Spinal cord (tissue), 10 donors: ENCODE results near the gene COPB2. TPM values are rescaled to one million over a fixed set of nuclear protein-coding genes. Genes with fewer than 3 reads are reported as not detected.
"Not testable (repeated sequence)": the region's sequence is repeated elsewhere in the genome, so short reads cannot be mapped to it uniquely, and the experiment has no call there.

Experiments
- DNase-seq, 6 donors: peaks; one replicate each; pipeline versions ENCODE4 v3.0.0 to v3.0.0-alpha.2; 2013 to 2015; ENCODE audit warnings: low spot score in 6 of 6, low read depth in 4 of 6
- H3K27ac ChIP-seq: one replicate; pipeline ENCODE4 v1.5.1; 2013; ENCODE audit warnings: low read depth, low read length, control low read depth
- H3K27me3 ChIP-seq: one replicate; pipeline ENCODE4 v1.6.1; 2013; ENCODE audit warnings: low read length; ENCODE audit not compliant: control insufficient read depth, insufficient read depth
- H3K36me3 ChIP-seq: one replicate; pipeline ENCODE4 v1.6.1; 2013; ENCODE audit warnings: low read length; ENCODE audit not compliant: control insufficient read depth, insufficient read depth
- H3K4me1 ChIP-seq: one replicate; pipeline ENCODE4 v1.6.1; 2013; ENCODE audit warnings: low read length; ENCODE audit not compliant: control insufficient read depth, insufficient read depth
- H3K4me3 ChIP-seq: one replicate; pipeline ENCODE4 v1.5.1; 2013; ENCODE audit warnings: low read depth, low read length, control low read depth
- H3K9me3 ChIP-seq: one replicate; pipeline ENCODE4 v1.6.1; 2013; ENCODE audit warnings: low read length; ENCODE audit not compliant: control insufficient read depth, insufficient read depth
- WGBS: methylation state at CpG from one replicate; pipeline ENCODE4 v1.1.5; 2013; ENCODE audit warnings: missing lambda C conversion rate; ENCODE audit not compliant: insufficient coverage; 5-methylcytosine and 5-hydroxymethylcytosine counted together
- polyA plus RNA-seq, 2 donors: library from polyadenylated mRNA; unstranded; fragments of 120-200 nt; gene quantifications; one replicate each; pipeline ENCODE4 v1.2.1, GENCODE V29; 2013; ENCODE audit not compliant: insufficient read length in 2 of 2
- total RNA-seq, 2 donors: library from RNA; depleted of rRNA in 1 of 2; stranded (reverse); fragments of 120-200 nt in 1 of 2; fragments of >200 nt in 1 of 2; gene quantifications; one replicate each; pipeline versions ENCODE4 v1.2.3 to v1.2.4, GENCODE V29; 2013 to 2014
- donor health status: healthy.

The COPB2 gene
- total and polyA plus RNA-seq, 4 donors, result 96.9 to 146 (median 131) TPM

DNA sequence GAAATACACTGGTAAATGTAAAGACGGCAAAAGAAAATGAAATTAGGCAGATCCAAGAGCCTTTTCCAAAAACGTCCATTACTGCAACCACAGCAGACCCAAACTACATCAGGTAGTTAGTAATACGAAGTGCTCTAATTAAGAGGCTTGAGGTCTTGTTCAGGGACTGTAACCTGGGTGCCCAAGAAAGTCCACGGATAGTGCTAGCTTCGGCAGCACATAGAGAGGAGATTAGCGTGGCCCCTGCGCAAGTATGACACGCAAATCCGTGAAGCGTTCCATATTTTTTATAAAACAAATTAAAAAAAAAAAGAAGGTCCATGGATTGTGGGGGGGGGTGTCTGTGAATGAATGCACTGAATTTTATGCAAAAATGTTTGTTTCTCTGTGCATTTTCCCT is 1.4 kb downstream of the COPB2 start:
- H3K27me3 ChIP-seq, result no peaks in the 10 kb centered on the region
- H3K27ac ChIP-seq, result no peak overlapping the region
- 94% methylated on average over 3 of the region's 10 CpGs for WGBS
- no peak overlapping the region for H3K4me3 ChIP-seq
- H3K4me1 ChIP-seq, result peaks cover 13% of the 10 kb centered on the region
- no peaks in the 10 kb centered on the region for H3K9me3 ChIP-seq
- peaks cover 3% of the 10 kb centered on the region for H3K36me3 ChIP-seq
- no peak for DNase-seq

DNA sequence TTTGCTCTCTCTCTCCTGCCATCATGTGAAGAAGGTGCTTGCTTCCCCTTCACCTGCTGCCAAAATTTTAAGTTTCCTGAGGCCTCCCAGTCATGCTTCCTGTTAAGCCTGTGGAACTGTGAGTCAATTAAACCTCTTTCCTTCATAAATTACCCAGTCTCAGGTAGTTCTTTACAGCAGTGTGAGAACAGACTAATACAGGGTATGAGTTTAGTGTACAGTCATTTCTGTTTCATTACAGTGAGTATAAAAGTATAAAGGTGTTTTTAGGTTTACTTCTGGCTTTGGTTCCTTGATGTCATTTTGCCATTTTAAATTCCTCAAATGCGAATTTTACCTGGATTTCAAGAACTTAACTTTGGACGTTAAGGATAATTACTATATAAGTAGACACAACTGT is 7.2 kb downstream of the COPB2 start:
- not testable (repeated sequence) for H3K4me3 ChIP-seq, H3K4me1 ChIP-seq, H3K27me3 ChIP-seq, DNase-seq, H3K9me3 ChIP-seq, H3K27ac ChIP-seq, H3K36me3 ChIP-seq
- no CpG with 5 or more reads among the region's 2 CpGs for WGBS

DNA sequence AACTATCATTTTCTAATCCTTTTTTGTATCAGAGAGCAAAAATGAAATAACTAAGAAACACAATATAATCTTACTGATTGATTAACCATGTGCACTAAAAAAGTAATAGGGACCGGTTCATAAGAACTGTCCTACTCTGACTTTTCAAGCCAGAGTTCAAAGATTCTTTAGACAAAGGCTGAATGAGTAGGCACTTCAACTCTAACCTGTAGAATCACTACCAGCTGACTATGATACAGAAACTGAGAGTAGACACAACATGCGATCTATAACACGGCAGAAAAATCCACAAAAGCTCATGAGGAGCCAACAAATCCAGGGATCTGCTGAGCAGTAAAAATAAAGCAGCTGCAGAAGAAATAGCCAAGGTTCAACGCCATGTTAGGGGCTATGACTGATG is 8.9 kb downstream of the COPB2 start:
- H3K4me1 ChIP-seq, result no peaks in the 10 kb centered on the region
- H3K4me3 ChIP-seq, result no peak overlapping the region
- DNase-seq, result no peak
- H3K27me3 ChIP-seq, result no peaks in the 10 kb centered on the region
- H3K9me3 ChIP-seq, result no peaks in the 10 kb centered on the region
- WGBS, result 95% methylated on average over 3 of the region's 4 CpGs
- H3K27ac ChIP-seq, result no peak overlapping the region
- H3K36me3 ChIP-seq, result peaks cover 13% of the 10 kb centered on the region

DNA sequence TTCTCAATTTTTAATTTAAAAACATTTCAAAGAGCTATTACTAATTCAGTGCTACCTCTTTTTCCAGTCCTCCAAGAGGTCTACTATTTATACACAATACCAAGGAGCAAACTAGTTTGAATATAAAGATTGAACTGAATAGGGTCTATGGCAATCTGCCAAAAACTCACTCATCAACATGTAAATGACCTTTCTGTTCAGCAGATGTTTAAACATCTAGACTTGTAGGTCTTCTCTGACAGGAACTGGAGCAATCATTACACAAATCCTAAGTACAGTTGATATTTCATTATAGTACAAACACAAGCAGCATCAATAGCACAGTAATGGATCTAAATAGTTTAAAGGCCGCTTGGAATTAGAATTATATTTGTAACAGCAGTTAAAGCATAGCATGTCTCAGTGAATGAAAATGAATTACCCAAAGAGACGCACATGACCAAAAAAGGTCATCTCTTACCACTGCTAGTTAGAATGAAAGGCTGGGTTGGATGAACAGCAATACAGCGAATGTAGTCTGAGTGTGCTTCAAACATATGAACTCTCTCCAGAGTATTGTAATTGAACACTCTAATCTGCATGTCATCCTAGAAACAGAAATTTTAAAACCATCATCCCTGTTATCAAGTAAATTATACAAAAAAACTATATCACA is 10.7 kb downstream of the COPB2 start:
- Histone ChIP-seq H3K4me3 (no peak overlapping the region), H3K36me3 (peaks cover 10% of the 10 kb centered on the region), H3K27me3 (no peaks in the 10 kb centered on the region), H3K27ac (no peak overlapping the region), H3K4me1 (no peaks in the 10 kb centered on the region), H3K9me3 (no peaks in the 10 kb centered on the region)
- DNase-seq, result peak in 2 of 6 donors; percentile 42 to 46
- WGBS, result no CpG with 5 or more reads among the region's 3 CpGs

DNA sequence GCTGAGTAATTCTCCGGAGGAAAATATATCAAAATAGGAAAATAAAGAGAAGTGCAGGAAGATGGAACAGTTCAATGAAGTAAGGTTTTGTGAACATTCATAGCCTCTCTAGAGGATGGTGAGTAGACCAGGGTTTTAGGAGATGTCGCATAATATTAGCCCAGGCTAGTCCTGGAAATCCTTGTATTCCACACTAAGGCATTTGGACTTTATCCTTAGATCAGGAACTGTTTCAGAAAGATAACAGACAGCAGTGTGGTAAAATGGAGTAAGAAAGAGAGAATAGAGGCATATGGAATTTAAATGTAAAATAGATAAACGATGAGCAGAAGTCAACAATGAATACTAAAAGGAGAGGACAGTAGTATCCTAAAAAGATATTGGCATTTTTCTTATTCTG is 12.1 kb downstream of the COPB2 start:
- WGBS, result 100% methylated on average over 1 of the region's 3 CpGs
- no peak for DNase-seq
- H3K4me3 ChIP-seq, result no peak overlapping the region
- H3K27ac ChIP-seq, result no peak overlapping the region
- H3K36me3 ChIP-seq, result peaks cover 12% of the 10 kb centered on the region
- no peaks in the 10 kb centered on the region for H3K9me3 ChIP-seq
- H3K4me1 ChIP-seq, result no peaks in the 10 kb centered on the region
- H3K27me3 ChIP-seq, result no peaks in the 10 kb centered on the region

DNA sequence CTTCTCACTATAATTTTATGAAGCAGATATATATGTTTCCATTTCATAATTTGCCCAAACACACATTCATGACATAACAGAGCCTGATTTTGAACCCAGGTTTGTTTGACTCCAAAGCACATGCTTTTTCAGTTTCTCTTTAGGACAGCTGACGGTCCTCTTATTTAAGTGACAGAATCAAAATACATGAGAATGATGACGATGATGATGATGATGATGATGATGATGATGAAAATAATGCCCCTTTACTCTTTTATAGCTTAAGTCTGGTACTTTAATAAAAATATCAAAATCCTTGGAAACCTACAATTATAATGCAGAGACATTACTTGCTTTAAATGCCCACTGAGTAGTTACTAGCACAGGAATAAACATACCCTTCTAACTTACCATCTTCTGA is 15.3 kb downstream of the COPB2 start:
- Histone ChIP-seq H3K4me3 (no peak overlapping the region), H3K27ac (no peak overlapping the region), H3K4me1 (no peaks in the 10 kb centered on the region), H3K9me3 (no peaks in the 10 kb centered on the region), H3K36me3 (peaks cover 10% of the 10 kb centered on the region), H3K27me3 (no peaks in the 10 kb centered on the region)
- no peak for DNase-seq
- WGBS, result no CpG with 5 or more reads among the region's 2 CpGs

DNA sequence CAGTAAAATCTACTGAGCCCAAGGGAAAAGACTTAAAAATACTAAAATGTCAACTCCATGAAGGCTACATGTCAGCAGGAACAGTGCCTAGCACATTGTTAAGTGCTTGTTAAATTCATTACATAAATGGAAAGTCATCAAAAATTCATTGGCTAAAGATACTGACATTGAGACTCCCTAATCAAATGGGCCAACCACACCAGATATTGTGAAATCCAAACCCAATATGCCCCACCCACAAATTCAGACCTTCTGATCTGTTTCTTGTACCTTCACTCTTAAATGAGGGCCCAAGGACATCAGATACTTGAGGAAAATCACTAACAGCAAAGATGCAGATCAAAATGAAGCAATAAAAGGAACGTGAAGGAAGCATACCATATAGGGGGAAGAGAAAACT is 24.9 kb downstream of the COPB2 start:
- no peaks in the 10 kb centered on the region for H3K27me3 ChIP-seq
- DNase-seq, result no peak
- H3K4me3 ChIP-seq, result no peak overlapping the region
- no peaks in the 10 kb centered on the region for H3K4me1 ChIP-seq
- WGBS, result no CpG with 5 or more reads among the region's 1 CpG
- peaks cover 25% of the 10 kb centered on the region for H3K36me3 ChIP-seq
- H3K27ac ChIP-seq, result no peak overlapping the region
- H3K9me3 ChIP-seq, result no peaks in the 10 kb centered on the region

DNA sequence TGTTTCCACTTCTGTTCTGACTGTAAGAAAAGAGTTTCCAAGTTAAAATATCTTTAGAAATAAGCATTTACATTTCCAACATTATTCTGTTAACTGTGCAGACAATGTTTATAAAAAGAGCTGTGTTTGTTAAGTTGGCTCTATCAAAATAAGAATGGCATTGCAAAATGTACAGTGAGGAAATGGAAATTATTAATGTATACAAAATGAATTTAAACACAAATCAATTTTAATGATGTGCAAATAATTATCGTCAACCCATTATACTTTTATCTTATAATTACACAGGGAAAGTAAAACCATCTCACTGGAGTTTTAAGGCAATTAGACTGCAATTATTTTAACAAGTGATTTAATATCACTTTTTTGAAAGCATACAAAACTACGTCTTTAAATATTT is 28.2 kb downstream of the COPB2 start:
- no peak for DNase-seq
- H3K4me1 ChIP-seq, result no peaks in the 10 kb centered on the region
- no CpG with 5 or more reads among the region's 2 CpGs for WGBS
- no peak overlapping the region for H3K27ac ChIP-seq
- H3K9me3 ChIP-seq, result no peaks in the 10 kb centered on the region
- no peak overlapping the region for H3K4me3 ChIP-seq
- H3K27me3 ChIP-seq, result no peaks in the 10 kb centered on the region
- peaks cover 30% of the 10 kb centered on the region for H3K36me3 ChIP-seq

DNA sequence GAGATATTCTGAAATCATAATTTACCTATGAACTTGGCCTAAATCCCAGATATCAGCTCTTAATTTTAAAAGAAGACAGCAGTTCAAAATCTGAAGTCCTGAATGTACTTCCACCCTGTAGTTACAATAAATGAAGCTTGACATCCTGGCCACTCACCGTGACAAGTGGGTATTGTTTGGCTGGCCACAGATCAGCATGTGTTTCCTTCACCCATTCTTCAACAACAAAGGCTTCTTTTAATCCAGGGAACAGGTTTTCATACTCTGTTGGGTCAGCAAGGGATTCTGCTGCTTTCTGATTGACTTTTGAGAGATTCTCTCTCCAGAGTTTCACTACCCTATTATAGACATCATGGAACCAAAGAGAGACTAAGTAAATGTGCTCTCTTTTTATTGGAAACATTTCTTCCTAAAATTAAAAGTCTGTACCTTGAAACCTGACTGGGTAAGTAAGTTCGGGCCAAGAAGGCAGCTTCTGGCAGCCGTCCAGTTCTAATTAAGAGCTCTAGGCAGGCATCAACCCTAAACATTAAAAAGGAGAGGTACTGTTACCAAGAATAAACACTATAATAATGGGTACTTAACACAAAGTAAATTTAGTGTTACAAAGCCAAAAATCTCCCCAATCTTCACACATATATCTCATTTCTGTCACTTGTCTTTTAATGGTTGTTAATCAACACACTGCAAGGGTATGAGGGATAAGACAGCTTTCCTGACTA is 30.4 kb downstream of the COPB2 start:
- Histone ChIP-seq H3K4me1 (no peaks in the 10 kb centered on the region), H3K27me3 (no peaks in the 10 kb centered on the region), H3K36me3 (peaks cover 33% of the 10 kb centered on the region), H3K27ac (no peak overlapping the region), H3K4me3 (no peak overlapping the region), H3K9me3 (no peaks in the 10 kb centered on the region)
- no CpG with 5 or more reads among the region's 3 CpGs for WGBS
- DNase-seq, result peak in 2 of 6 donors; percentile 26 to 54

DNA sequence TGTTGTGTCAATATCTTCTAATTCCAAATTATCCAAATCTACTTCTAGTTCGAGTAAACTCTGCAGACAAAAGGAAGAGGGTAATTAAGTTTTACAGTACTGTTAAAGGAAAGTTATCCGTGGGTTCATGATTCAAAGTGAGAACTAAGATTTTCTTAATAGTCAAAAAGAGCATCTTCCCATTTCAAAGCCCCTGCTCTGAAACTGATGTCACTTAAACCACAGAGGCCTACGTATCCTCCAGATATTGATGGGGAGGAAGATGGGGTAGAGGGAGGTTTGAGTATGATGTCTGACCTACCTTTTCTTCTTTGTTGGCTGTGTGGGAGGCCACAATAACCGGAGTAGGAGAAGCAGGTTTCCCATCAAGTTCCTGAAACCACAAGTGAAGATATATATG is 31.5 kb downstream of the COPB2 start:
- no peak for DNase-seq
- Histone ChIP-seq H3K27ac (no peak overlapping the region), H3K4me1 (no peaks in the 10 kb centered on the region), H3K36me3 (peaks cover 33% of the 10 kb centered on the region), H3K27me3 (no peaks in the 10 kb centered on the region), H3K9me3 (no peaks in the 10 kb centered on the region), H3K4me3 (no peak overlapping the region)
- no CpG with 5 or more reads among the region's 4 CpGs for WGBS
